Measurements from ENCODE around the gene CDKN1A.

The CDKN1A gene

GRCh38 chr6:36655085-36655724, 23.3 kb upstream of the CDKN1A start:
- TF ChIP-seq CTCF (conservative IDR thresholded peaks at IDR 0.05; ENCODE audit: control insufficient read depth, insufficient read depth, low read depth, low read length), result no peak
- no peak for DNase-seq (ENCODE audit: low read depth)
- no peak overlapping the region for H3K4me3 ChIP-seq (ENCODE audit: control insufficient read depth, low read depth, low read length)

GRCh38 chr6:36656441-36656840, 22.1 kb upstream of the CDKN1A start:
- DNase-seq (ENCODE audit: low read depth), result no peak
- H3K4me3 ChIP-seq (ENCODE audit: control insufficient read depth, low read depth, low read length), result no peak overlapping the region
- TF ChIP-seq CTCF (conservative IDR thresholded peaks at IDR 0.05; ENCODE audit: control insufficient read depth, insufficient read depth, low read depth, low read length), result no peak

- no peak for TF ChIP-seq CTCF (conservative IDR thresholded peaks at IDR 0.05; ENCODE audit: control insufficient read depth, insufficient read depth, low read depth, low read length)
- H3K4me3 ChIP-seq (ENCODE audit: control insufficient read depth, low read depth, low read length), result no peak overlapping the region
- no peak for DNase-seq (ENCODE audit: low read depth)
Measured at GRCh38 chr6:36657271-36657670, 21.2 kb upstream of the CDKN1A start.

- DNase-seq (ENCODE audit: low read depth), result peak; percentile 93
- no peak for TF ChIP-seq CTCF (conservative IDR thresholded peaks at IDR 0.05; ENCODE audit: control insufficient read depth, insufficient read depth, low read depth, low read length)
Measured at GRCh38 chr6:36657942-36658544, 20.5 kb upstream of the CDKN1A start.

GRCh38 chr6:36659271-36659670, 19.2 kb upstream of the CDKN1A start:
- DNase-seq (ENCODE audit: low read depth), result peak; percentile 99

More at GRCh38 chr6:36657942-36658544, 20.5 kb upstream of the CDKN1A start:
- H3K4me3 ChIP-seq (ENCODE audit: control insufficient read depth, low read depth, low read length), result no peak overlapping the region

GRCh38 chr6:36660771-36661471, 17.6 kb upstream of the CDKN1A start:
- DNase-seq (ENCODE audit: low read depth), result peak; percentile 49
- no peak overlapping the region for H3K4me3 ChIP-seq (ENCODE audit: control insufficient read depth, low read depth, low read length)
- no peak for TF ChIP-seq CTCF (conservative IDR thresholded peaks at IDR 0.05; ENCODE audit: control insufficient read depth, insufficient read depth, low read depth, low read length)

More at GRCh38 chr6:36659271-36659670, 19.2 kb upstream of the CDKN1A start:
- no peak overlapping the region for H3K4me3 ChIP-seq (ENCODE audit: control insufficient read depth, low read depth, low read length)
- no peak for TF ChIP-seq CTCF (conservative IDR thresholded peaks at IDR 0.05; ENCODE audit: control insufficient read depth, insufficient read depth, low read depth, low read length)

Data from fibroblast of mammary gland (primary cell).